HepG2 (cell line): ENCODE measurements around the gene PAPOLB. TPM values are rescaled to one million over a fixed set of nuclear protein-coding genes. Genes with fewer than 3 reads are reported as not detected.

ENCODE experiments used
- ATAC-seq: fragments of 200-7000 bp; cut with Tn5 transposase; 3 replicates; pipeline ENCODE4 v1.9.1; 2020; ENCODE audit warnings: mild to moderate bottlenecking, moderate library complexity
- BruUV-seq: library from RNA; stranded (reverse); fragments of 400-500 nt; replicated peaks from 2 replicates; lab custom pipeline; 2021; lab: Mats Ljungman, UMichigan
- CTCF ChIA-PET: fragments of 300-600 bp; formaldehyde crosslinking; extraction: SDS; loops from one replicate; lab custom pipeline; 2021; ENCODE audit warnings: low total read pairs, inconsistent platforms, low intra/inter-chr PET ratio; lab: Yijun Ruan, JAX
- POLR2A ChIA-PET: fragments of 350-600 bp; sonication (Branson Sonifier 250); formaldehyde crosslinking; loops from one replicate; lab custom pipeline; 2020; ENCODE audit warnings: antibody characterized with exemption, inconsistent platforms; lab: Yijun Ruan, JAX
- DNase-seq: peaks from one replicate; pipeline ENCODE4 v3.0.0-alpha.2; 2015; ENCODE audit warnings: low spot score
- FAIRE-seq: peaks from 3 replicates; lab custom pipeline; 2011; peaks lifted over from hg19 to GRCh38; lab: Jason Lieb, UNC
- H2AFZ ChIP-seq: one replicate; pipeline ENCODE4 v1.6.1; 2011; ENCODE audit warnings: low read length, inconsistent platforms
- H3K27ac ChIP-seq: fragments of 300-600 bp; 3 replicates; pipeline ENCODE4 v1.8.0; 2011; ENCODE audit warnings: mixed run types, mild to moderate bottlenecking, mixed read lengths, low read length, inconsistent platforms; ENCODE audit not compliant: insufficient read depth; ENCODE audit errors: extremely low read length
- H3K27me3 ChIP-seq, 2 experiments: fragments of 200-600 bp in 1 of 2; 2 replicates in 1 of 2; 3 replicates in 1 of 2; pipeline versions ENCODE4 v1.6.0 to v1.8.0; 2011; ENCODE audit warnings: low read length in 2 of 2, mild to moderate bottlenecking in 2 of 2, moderate library complexity in 2 of 2, inconsistent platforms in 1 of 2; ENCODE audit not compliant: insufficient read depth in 2 of 2, control insufficient read depth in 1 of 2
- H3K36me3 ChIP-seq, 2 experiments: fragments of 200-600 bp in 1 of 2; replicated peaks in 1 of 2; 2 replicates in 1 of 2; 3 replicates in 1 of 2; pipeline versions ENCODE4 v1.5.1 to v1.8.0; 2011; ENCODE audit warnings: low read length in 2 of 2, inconsistent platforms in 1 of 2; ENCODE audit not compliant: insufficient read depth in 2 of 2, control insufficient read depth in 1 of 2
- H3K4me1 ChIP-seq: 2 replicates; pipeline ENCODE4 v1.5.1; 2012; ENCODE audit warnings: low read length, inconsistent platforms; ENCODE audit not compliant: insufficient read depth
- H3K4me2 ChIP-seq: 2 replicates; pipeline ENCODE4 v1.6.0; 2011; ENCODE audit warnings: low read depth, low read length, inconsistent platforms
- H3K4me3 ChIP-seq, 3 experiments: fragments of 200-600 bp in 1 of 3; sonication (generic), shearing (Covaris generic) in 1 of 3; replicated peaks in 1 of 3; 2 replicates each; pipeline ENCODE4 v1.5.1; 2011 to 2016; ENCODE audit warnings: low read length in 3 of 3, inconsistent platforms in 2 of 3, low read depth in 2 of 3, mild to moderate bottlenecking in 2 of 3, control low read depth in 1 of 3, mixed read lengths in 1 of 3; ENCODE audit not compliant: insufficient read depth in 1 of 3
- H3K79me2 ChIP-seq: one replicate; pipeline ENCODE4 v1.6.1; 2011; ENCODE audit warnings: low read length, inconsistent platforms; ENCODE audit not compliant: insufficient read depth
- H3K9ac ChIP-seq: 2 replicates; pipeline ENCODE4 v1.6.0; 2011; ENCODE audit warnings: mild to moderate bottlenecking, low read depth, low read length, inconsistent platforms; ENCODE audit not compliant: insufficient read depth
- H3K9me3 ChIP-seq: 2 replicates; pipeline ENCODE4 v1.5.1; 2012; ENCODE audit warnings: mild to moderate bottlenecking, low read length
- H4K20me1 ChIP-seq: 2 replicates; pipeline ENCODE4 v1.6.0; 2011; ENCODE audit warnings: inconsistent platforms, mild to moderate bottlenecking, low read length, moderate library complexity; ENCODE audit not compliant: insufficient read depth
- BORCS8-MEF2B ChIP-seq: sonication (generic); formaldehyde crosslinking; IDR thresholded peaks from 2 replicates; pipeline ENCODE4 v1.8.0; 2022; ENCODE audit warnings: mild to moderate bottlenecking, missing genetic modification reagents
- CBFB ChIP-seq: sonication (generic); formaldehyde crosslinking; IDR thresholded peaks from 2 replicates; pipeline ENCODE4 v1.4.0; 2020; ENCODE audit warnings: missing genetic modification reagents
- ERF ChIP-seq: IDR thresholded peaks from 2 replicates; pipeline ENCODE4 v1.6.1; 2018; ENCODE audit warnings: missing biosample characterization, missing genetic modification reagents
- HNRNPH1 ChIP-seq: fragments of 200-400 bp; formaldehyde crosslinking; optimal IDR thresholded peaks from 2 replicates; pipeline ENCODE3; 2017; ENCODE audit warnings: mild to moderate bottlenecking, low read depth, low read length
- ISL2 ChIP-seq: sonication (generic); formaldehyde crosslinking; IDR thresholded peaks from 2 replicates; pipeline ENCODE4 v1.5.0; 2020; ENCODE audit warnings: missing genetic modification reagents
- NFKB2 ChIP-seq: sonication (generic); formaldehyde crosslinking; IDR thresholded peaks from 2 replicates; pipeline ENCODE4 v1.4.0; 2020; ENCODE audit warnings: missing genetic modification reagents, borderline replicate concordance
- PAX8 ChIP-seq: sonication (generic); formaldehyde crosslinking; IDR thresholded peaks from 2 replicates; pipeline ENCODE4 v1.8.0; 2022; ENCODE audit warnings: mild to moderate bottlenecking, missing genetic modification reagents, borderline replicate concordance
- TOPORS ChIP-seq: sonication (generic); formaldehyde crosslinking; IDR thresholded peaks from 2 replicates; pipeline ENCODE4 v1.8.0; 2023; ENCODE audit warnings: mild to moderate bottlenecking, missing genetic modification reagents
- U2AF1 ChIP-seq: fragments of 200-400 bp; formaldehyde crosslinking; optimal IDR thresholded peaks from 2 replicates; pipeline ENCODE3; 2017; ENCODE audit warnings: mild to moderate bottlenecking, low read depth, low read length
- YEATS2 ChIP-seq: sonication (generic); formaldehyde crosslinking; IDR thresholded peaks from 2 replicates; pipeline ENCODE4 v1.4.0; 2020; ENCODE audit warnings: missing genetic modification reagents, borderline replicate concordance
- WGBS: methylation state at CpG from one replicate; pipeline ENCODE4 v1.1.6; 2017; ENCODE audit warnings: low lambda C conversion rate; 5-methylcytosine and 5-hydroxymethylcytosine counted together
- in situ Hi-C: cut with HindIII; loops from 2 replicates; pipeline ENCODE4 v1.10.0; 2017; ENCODE audit warnings: low pct_unique_long_range_greater_than_20kb; ENCODE audit not compliant: extremely low pct_ligation_motif_present
- intact Hi-C: fragments of 100-400 bp; cut with micrococcal nuclease; formaldehyde crosslinking; loops from one replicate; pipeline ENCODE4 v1.10.0; 2022; ENCODE audit not compliant: unreplicated experiment
- polyA plus RNA-seq, 8 experiments: library from polyadenylated mRNA; depleted of rRNA in 3 of 8; stranded (reverse) in 7 of 8; unstranded in 1 of 8; fragments of >200 nt; fragmentation: Illumina TruSeq in 4 of 8; extraction: Trizol in 4 of 8; gene quantifications; 2 replicates each; pipeline versions ENCODE4 v1.2.1 to v1.2.3, GENCODE V29; 2011 to 2016; ENCODE audit warnings: low read depth in 4 of 8, missing spikeins in 1 of 8, mixed read lengths in 1 of 8; ENCODE audit not compliant: insufficient read depth in 1 of 8
- total RNA-seq, 5 experiments: library from RNA; depleted of rRNA; stranded (reverse); fragments of >200 nt; fragmentation: Illumina TruSeq; extraction: Trizol; gene quantifications; 2 replicates each; pipeline ENCODE4 v1.2.3, GENCODE V29; 2016; ENCODE audit warnings: low read depth in 1 of 5
- TF ChIP-seq, protein P1 (sequence below): sonication (generic); formaldehyde crosslinking; IDR thresholded peaks from 2 replicates; pipeline ENCODE4 v1.8.0; 2022; ENCODE audit warnings: mild to moderate bottlenecking, missing genetic modification reagents; ENCODE audit not compliant: insufficient replicate concordance
- TF ChIP-seq, protein P2 (sequence below): IDR thresholded peaks from 2 replicates; pipeline ENCODE4 v1.4.0; 2020; ENCODE audit warnings: mild to moderate bottlenecking, missing genetic modification reagents
- TF ChIP-seq, protein P3 (sequence below): sonication (generic); formaldehyde crosslinking; IDR thresholded peaks from 2 replicates; pipeline ENCODE4 v1.5.0; 2020; ENCODE audit warnings: missing genetic modification reagents
- TF ChIP-seq, protein P4 (sequence below): conservative IDR thresholded peaks from 2 replicates; pipeline ENCODE4 v1.6.1; 2018; ENCODE audit warnings: missing genetic modification reagents

PAPOLB gene
- total and polyA plus RNA-seq, 2 of the 13 experiments (the other 11 are each of a cell fraction or from before 2014, with no cell fraction given) = not detected

DNA sequence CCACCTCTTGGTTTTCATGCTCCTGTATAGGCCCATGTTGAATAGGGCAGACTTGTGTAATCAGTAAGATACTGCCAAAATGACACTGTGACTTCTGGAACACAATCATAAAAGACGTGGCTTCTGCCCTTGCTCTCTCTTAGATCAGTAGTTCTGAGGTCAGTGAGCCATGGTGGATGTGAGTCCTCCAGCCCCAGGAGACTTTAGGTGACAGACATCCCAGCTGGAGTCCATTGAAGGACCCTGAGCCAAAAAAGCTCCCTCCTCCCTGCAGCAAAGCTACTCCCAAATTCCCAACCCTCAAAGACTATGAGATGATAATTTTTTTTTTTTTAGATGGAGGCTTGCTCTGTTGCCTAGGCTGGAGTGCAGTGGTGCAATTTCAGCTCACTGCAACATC, 24.8 kb upstream of the PAPOLB start:
- ATAC-seq = no peak
- TF ChIP-seq TOPORS (no peak), ERF (CRISPR knock-in tag) (no peak), ISL2 (no peak), U2AF1 (no peak), YEATS2 (CRISPR knock-in tag) (no peak), BORCS8-MEF2B (CRISPR knock-in tag) (no peak), NFKB2 (CRISPR knock-in tag) (no peak), CBFB (CRISPR knock-in tag) (no peak), PAX8 (CRISPR knock-in tag) (no peak), HNRNPH1 (no peak)
- TF ChIP-seq, protein P1, sequence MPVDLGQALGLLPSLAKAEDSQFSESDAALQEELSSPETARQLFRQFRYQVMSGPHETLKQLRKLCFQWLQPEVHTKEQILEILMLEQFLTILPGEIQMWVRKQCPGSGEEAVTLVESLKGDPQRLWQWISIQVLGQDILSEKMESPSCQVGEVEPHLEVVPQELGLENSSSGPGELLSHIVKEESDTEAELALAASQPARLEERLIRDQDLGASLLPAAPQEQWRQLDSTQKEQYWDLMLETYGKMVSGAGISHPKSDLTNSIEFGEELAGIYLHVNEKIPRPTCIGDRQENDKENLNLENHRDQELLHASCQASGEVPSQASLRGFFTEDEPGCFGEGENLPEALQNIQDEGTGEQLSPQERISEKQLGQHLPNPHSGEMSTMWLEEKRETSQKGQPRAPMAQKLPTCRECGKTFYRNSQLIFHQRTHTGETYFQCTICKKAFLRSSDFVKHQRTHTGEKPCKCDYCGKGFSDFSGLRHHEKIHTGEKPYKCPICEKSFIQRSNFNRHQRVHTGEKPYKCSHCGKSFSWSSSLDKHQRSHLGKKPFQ (CRISPR knock-in tag) = no peak
- TF ChIP-seq, protein P2, sequence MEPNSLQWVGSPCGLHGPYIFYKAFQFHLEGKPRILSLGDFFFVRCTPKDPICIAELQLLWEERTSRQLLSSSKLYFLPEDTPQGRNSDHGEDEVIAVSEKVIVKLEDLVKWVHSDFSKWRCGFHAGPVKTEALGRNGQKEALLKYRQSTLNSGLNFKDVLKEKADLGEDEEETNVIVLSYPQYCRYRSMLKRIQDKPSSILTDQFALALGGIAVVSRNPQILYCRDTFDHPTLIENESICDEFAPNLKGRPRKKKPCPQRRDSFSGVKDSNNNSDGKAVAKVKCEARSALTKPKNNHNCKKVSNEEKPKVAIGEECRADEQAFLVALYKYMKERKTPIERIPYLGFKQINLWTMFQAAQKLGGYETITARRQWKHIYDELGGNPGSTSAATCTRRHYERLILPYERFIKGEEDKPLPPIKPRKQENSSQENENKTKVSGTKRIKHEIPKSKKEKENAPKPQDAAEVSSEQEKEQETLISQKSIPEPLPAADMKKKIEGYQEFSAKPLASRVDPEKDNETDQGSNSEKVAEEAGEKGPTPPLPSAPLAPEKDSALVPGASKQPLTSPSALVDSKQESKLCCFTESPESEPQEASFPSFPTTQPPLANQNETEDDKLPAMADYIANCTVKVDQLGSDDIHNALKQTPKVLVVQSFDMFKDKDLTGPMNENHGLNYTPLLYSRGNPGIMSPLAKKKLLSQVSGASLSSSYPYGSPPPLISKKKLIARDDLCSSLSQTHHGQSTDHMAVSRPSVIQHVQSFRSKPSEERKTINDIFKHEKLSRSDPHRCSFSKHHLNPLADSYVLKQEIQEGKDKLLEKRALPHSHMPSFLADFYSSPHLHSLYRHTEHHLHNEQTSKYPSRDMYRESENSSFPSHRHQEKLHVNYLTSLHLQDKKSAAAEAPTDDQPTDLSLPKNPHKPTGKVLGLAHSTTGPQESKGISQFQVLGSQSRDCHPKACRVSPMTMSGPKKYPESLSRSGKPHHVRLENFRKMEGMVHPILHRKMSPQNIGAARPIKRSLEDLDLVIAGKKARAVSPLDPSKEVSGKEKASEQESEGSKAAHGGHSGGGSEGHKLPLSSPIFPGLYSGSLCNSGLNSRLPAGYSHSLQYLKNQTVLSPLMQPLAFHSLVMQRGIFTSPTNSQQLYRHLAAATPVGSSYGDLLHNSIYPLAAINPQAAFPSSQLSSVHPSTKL (CRISPR knock-in tag) = no peak
- TF ChIP-seq, protein P3, sequence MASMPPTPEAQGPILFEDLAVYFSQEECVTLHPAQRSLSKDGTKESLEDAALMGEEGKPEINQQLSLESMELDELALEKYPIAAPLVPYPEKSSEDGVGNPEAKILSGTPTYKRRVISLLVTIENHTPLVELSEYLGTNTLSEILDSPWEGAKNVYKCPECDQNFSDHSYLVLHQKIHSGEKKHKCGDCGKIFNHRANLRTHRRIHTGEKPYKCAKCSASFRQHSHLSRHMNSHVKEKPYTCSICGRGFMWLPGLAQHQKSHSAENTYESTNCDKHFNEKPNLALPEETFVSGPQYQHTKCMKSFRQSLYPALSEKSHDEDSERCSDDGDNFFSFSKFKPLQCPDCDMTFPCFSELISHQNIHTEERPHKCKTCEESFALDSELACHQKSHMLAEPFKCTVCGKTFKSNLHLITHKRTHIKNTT (CRISPR knock-in tag) = no peak
- TF ChIP-seq, protein P4, sequence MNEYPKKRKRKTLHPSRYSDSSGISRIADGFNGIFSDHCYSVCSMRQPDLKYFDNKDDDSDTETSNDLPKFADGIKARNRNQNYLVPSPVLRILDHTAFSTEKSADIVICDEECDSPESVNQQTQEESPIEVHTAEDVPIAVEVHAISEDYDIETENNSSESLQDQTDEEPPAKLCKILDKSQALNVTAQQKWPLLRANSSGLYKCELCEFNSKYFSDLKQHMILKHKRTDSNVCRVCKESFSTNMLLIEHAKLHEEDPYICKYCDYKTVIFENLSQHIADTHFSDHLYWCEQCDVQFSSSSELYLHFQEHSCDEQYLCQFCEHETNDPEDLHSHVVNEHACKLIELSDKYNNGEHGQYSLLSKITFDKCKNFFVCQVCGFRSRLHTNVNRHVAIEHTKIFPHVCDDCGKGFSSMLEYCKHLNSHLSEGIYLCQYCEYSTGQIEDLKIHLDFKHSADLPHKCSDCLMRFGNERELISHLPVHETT (CRISPR knock-in tag) = no peak
- Histone ChIP-seq H3K4me1 (peaks cover 8% of the 10 kb centered on the region; the same call in 1 of the 2 replicates), H3K27ac (no peak overlapping the region), H3K9me3 (no peaks in the 10 kb centered on the region), H3K9ac (no peak overlapping the region), H2AFZ (no peak overlapping the region), H4K20me1 (no peaks in the 10 kb centered on the region), H3K27me3 (peaks cover 2 to 20% of the 10 kb centered on the region in 2 experiments; a peak in 3 of 5 replicates), H3K79me2 (no peaks in the 10 kb centered on the region), H3K4me3 (no peak overlapping the region), H3K36me3 (no peaks in the 10 kb centered on the region), H3K4me2 (no peak overlapping the region)
- DNase-seq = no peak
- CTCF ChIA-PET = no interaction called here
- in situ Hi-C loops = no loop called here
- POLR2A ChIA-PET = no interaction called here
- intact Hi-C loops = no loop called here
- no peak for FAIRE-seq
- WGBS = 0% methylated on average over 1 of the region's 1 CpG
- BruUV-seq = no TSS peak
